Measurements from ENCODE around the gene RPL39L. TPM values are rescaled to one million over a fixed set of nuclear protein-coding genes. Genes with fewer than 3 reads are reported as not detected.

RPL39L gene
- total RNA-seq, 1 donor from 2014 or later = 12.6 TPM

Other genes with a start within 250 kb of the RPL39L start
- 175 and 191 TPM in 2 replicates for gene ST6GAL1, start 209.0 kb downstream of the RPL39L start, total RNA-seq
- gene RTP1, start 58.0 kb upstream of the RPL39L start, total RNA-seq = not detected in 2 replicates
- gene MASP1, start 152.2 kb upstream of the RPL39L start, total RNA-seq = not detected in 2 replicates
- gene RTP4, start 228.9 kb upstream of the RPL39L start, total RNA-seq = 21.3 and 21.6 TPM in 2 replicates

All from T-helper 1 cell treated with Interleukin-12 subunit alpha and Interleukin-12 subunit beta and Interleukin-4 antibody, amounts not matched to agents 30 ng/mL and 1 ng/mL, for 36 hours (primary cell).